Psoas muscle (tissue), 8 donors: ENCODE measurements around the gene KAZN. TPM values are rescaled to one million over a fixed set of nuclear protein-coding genes. Genes with fewer than 3 reads are reported as not detected.

Experiments used
- ATAC-seq, 4 donors: fragments of 200-7000 bp; cut with Tn5 transposase; one replicate each; pipeline ENCODE4 v1.9.1; 2020; ENCODE audit warnings: moderate library complexity in 3 of 4, mild to moderate bottlenecking in 2 of 4
- DNase-seq, 2 donors: peaks; one replicate each; pipeline ENCODE4 v3.0.0-alpha.2; 2020
- H3K27ac ChIP-seq: fragments of 200-600 bp; one replicate; pipeline ENCODE4 v1.8.0; 2022
- H3K27me3 ChIP-seq, 3 donors: fragments of 200-600 bp in 1 of 3; one replicate each; pipeline versions ENCODE4 v1.6.1 to v1.8.0; 2013 to 2022; ENCODE audit warnings: low read length in 2 of 3, mild to moderate bottlenecking in 2 of 3, moderate library complexity in 1 of 3; ENCODE audit not compliant: insufficient read depth in 3 of 3
- H3K36me3 ChIP-seq, 2 donors: fragments of 200-600 bp in 1 of 2; one replicate each; pipeline versions ENCODE4 v1.6.1 to v1.8.0; 2013 to 2022; ENCODE audit warnings: low read depth in 1 of 2, mild to moderate bottlenecking in 1 of 2, moderate library complexity in 1 of 2; ENCODE audit not compliant: insufficient read depth in 1 of 2
- H3K4me1 ChIP-seq: fragments of 200-600 bp; one replicate; pipeline ENCODE4 v1.8.0; 2022
- H3K4me3 ChIP-seq: fragments of 200-600 bp; one replicate; pipeline ENCODE4 v1.8.0; 2022; ENCODE audit warnings: mild to moderate bottlenecking
- H3K9me3 ChIP-seq: fragments of 200-600 bp; one replicate; pipeline ENCODE4 v1.8.0; 2022
- CTCF ChIP-seq: fragments of 200-600 bp; IDR thresholded peaks from one replicate; pipeline ENCODE4 v1.8.0; 2022; ENCODE audit warnings: antibody characterized with exemption
- WGBS, 3 donors: extraction: QIAGEN DNeasy Blood & Tissue Kit; methylation state at CpG; one replicate each; pipeline versions ENCODE4 v1.1.6 to v1.1.7; 2013; 5-methylcytosine and 5-hydroxymethylcytosine counted together
- intact Hi-C, 2 donors: fragments of 100-400 bp; cut with DNase I; formaldehyde crosslinking; loops; one replicate each; pipeline versions ENCODE4 v1.11.0 to v1.14.2; 2022
- polyA plus RNA-seq, 3 donors: library from polyadenylated mRNA; stranded (reverse); fragments of 200-250 nt; gene quantifications; one replicate each; pipeline ENCODE4 v1.2.3, GENCODE V29; 2013
- total RNA-seq, 4 donors: library from RNA; stranded (reverse); fragmentation: NEBNext Ultra II Directional in 2 of 4; extraction: Animal tissue kit (Norgen Biotek cat#: 25700) in 2 of 4; gene quantifications; one replicate each; pipeline versions ENCODE4 v1.2.1 to v1.2.4, GENCODE V29; 2021 to 2023
- donor health status: healthy with polysubstance abuse.
- donor health status: DM: no; HTN: no; CAD: no; lungs with moderate emphysema.
- donor health status: Bipolar disorder and iron deficiency.
- donor health status: healthy.
- donor health status: DM: yes; HTN: yes; CAD: no.
- donor health status: DM: no; HTN: no; CAD: no.
- donor health status: DM: no; HTN: no; CAD: no.
- donor health status: DM: yes; HTN: yes; CAD: no.

The KAZN gene
- total and polyA plus RNA-seq, 7 donors: 0.23 to 2.3 (median 0.97) TPM

- no peak overlapping the region for H3K4me3 ChIP-seq
- no peaks in the 10 kb centered on the region for H3K4me1 ChIP-seq
- intact Hi-C loops: no loop called here
- DNase-seq: no peak
- WGBS, 3 donors: 92 to 96% (median 93%) methylated on average over 5 of the region's 5 CpGs
- no peaks in the 10 kb centered on the region for H3K9me3 ChIP-seq
- no peak for TF ChIP-seq CTCF
- peaks cover 0 to 10% (median 2%) of the 10 kb centered on the region in 3 donors for H3K27me3 ChIP-seq
- no peak overlapping the region for H3K27ac ChIP-seq
- no peak for ATAC-seq
- H3K36me3 ChIP-seq: no peaks in the 10 kb centered on the region
Observed at GRCh38 chr1:14760780-14761179, 162.3 kb downstream of the KAZN start.

- Histone ChIP-seq H3K27me3 (peaks cover 0 to 10% (median 2%) of the 10 kb centered on the region in 3 donors), H3K9me3 (no peaks in the 10 kb centered on the region), H3K4me3 (no peak overlapping the region), H3K4me1 (no peaks in the 10 kb centered on the region), H3K27ac (no peak overlapping the region), H3K36me3 (no peaks in the 10 kb centered on the region)
- ATAC-seq (no peak), DNase-seq (no peak)
- intact Hi-C loops: no loop called here
- no peak for TF ChIP-seq CTCF
- WGBS, 3 donors: 53 to 58% (median 55%) methylated on average over 9 of the region's 9 CpGs
Observed at GRCh38 chr1:14761291-14762153, 163.0 kb downstream of the KAZN start.

GRCh38 chr1:14763977-14764376, 165.5 kb downstream of the KAZN start:
- WGBS, 3 donors: 88% methylated on average over 7 of the region's 7 CpGs
- no peak for ATAC-seq
- TF ChIP-seq CTCF: no peak
- Histone ChIP-seq H3K4me1 (no peaks in the 10 kb centered on the region), H3K27me3 (peaks cover 0 to 10% (median 2%) of the 10 kb centered on the region in 3 donors), H3K36me3 (no peaks in the 10 kb centered on the region), H3K9me3 (no peaks in the 10 kb centered on the region), H3K4me3 (no peak overlapping the region), H3K27ac (no peak overlapping the region)
- intact Hi-C loops: no loop called here
- no peak for DNase-seq

GRCh38 chr1:14765773-14766172, 167.3 kb downstream of the KAZN start:
- Histone ChIP-seq H3K27ac (no peak overlapping the region), H3K4me3 (no peak overlapping the region), H3K4me1 (no peaks in the 10 kb centered on the region), H3K36me3 (no peaks in the 10 kb centered on the region), H3K9me3 (no peaks in the 10 kb centered on the region), H3K27me3 (peaks cover 0 to 7% (median 0%) of the 10 kb centered on the region in 3 donors)
- intact Hi-C loops: no loop called here
- ATAC-seq (no peak), DNase-seq (no peak)
- no peak for TF ChIP-seq CTCF
- 61 to 75% (median 66%) methylated on average over 8 of the region's 8 CpGs for WGBS, 3 donors

- intact Hi-C loops: no loop called here
Observed at GRCh38 chr1:14767075-14767474, 168.6 kb downstream of the KAZN start.

More at GRCh38 chr1:14767075-14767474, 168.6 kb downstream of the KAZN start:
- TF ChIP-seq CTCF: no peak
- DNase-seq: no peak
- 72 to 74% (median 74%) methylated on average over 5 of the region's 5 CpGs for WGBS, 3 donors
- H3K36me3 ChIP-seq: no peaks in the 10 kb centered on the region
- H3K27me3 ChIP-seq: peaks cover 0 to 3% (median 0%) of the 10 kb centered on the region in 3 donors
- no peak overlapping the region for H3K4me3 ChIP-seq
- H3K4me1 ChIP-seq: no peaks in the 10 kb centered on the region
- no peak overlapping the region for H3K27ac ChIP-seq
- no peaks in the 10 kb centered on the region for H3K9me3 ChIP-seq
- no peak for ATAC-seq
